SU-DHL-6 (cell line): ENCODE data around the gene SERTAD2.

Experiments used
- H2AFZ ChIP-seq: fragments of 200-600 bp; sonication (generic); 2 replicates; pipeline ENCODE4 v1.6.1; 2014; ENCODE audit warnings: low read depth, mild to moderate bottlenecking, moderate library complexity, mixed read lengths, antibody characterized with exemption, low read length; ENCODE audit not compliant: severe bottlenecking
- H3F3A ChIP-seq: fragments of 200-600 bp; shearing (Covaris generic); 2 replicates; pipeline ENCODE4 v1.6.0; 2016; ENCODE audit warnings: antibody characterized with exemption, mild to moderate bottlenecking; ENCODE audit not compliant: insufficient read depth
- H3K27ac ChIP-seq: fragments of 200-600 bp; sonication (generic); 2 replicates; pipeline ENCODE4 v1.5.1; 2016; ENCODE audit warnings: low read depth, mild to moderate bottlenecking, low read length, moderate library complexity, mixed read lengths
- H3K27me3 ChIP-seq: fragments of 200-600 bp; sonication (generic), shearing (Covaris generic); 2 replicates; pipeline ENCODE4 v1.6.0; 2014; ENCODE audit warnings: mild to moderate bottlenecking, low read length
- H3K36me3 ChIP-seq: fragments of 200-600 bp; sonication (generic); 2 replicates; pipeline ENCODE4 v1.6.1; 2014; ENCODE audit warnings: mild to moderate bottlenecking, low read length, mixed read lengths
- H3K4me2 ChIP-seq: fragments of 300-600, 200-600 bp; shearing (Covaris generic), sonication (generic); 2 replicates; pipeline ENCODE4 v1.6.0; 2014; ENCODE audit warnings: low read length, low read depth, mild to moderate bottlenecking; ENCODE audit not compliant: poor library complexity, severe bottlenecking
- H3K4me3 ChIP-seq: fragments of 200-600 bp; sonication (generic); 2 replicates; pipeline ENCODE4 v1.5.1; 2014; ENCODE audit warnings: antibody characterized with exemption, low read length, mild to moderate bottlenecking, mixed read lengths; ENCODE audit not compliant: insufficient read depth, poor library complexity, severe bottlenecking
- H3K79me2 ChIP-seq: fragments of 200-600 bp; sonication (generic); 2 replicates; pipeline ENCODE4 v1.6.1; 2014; ENCODE audit warnings: mild to moderate bottlenecking, low read length, moderate library complexity; ENCODE audit not compliant: insufficient read depth
- H3K9ac ChIP-seq: fragments of 200-600 bp; sonication (generic); 2 replicates; pipeline ENCODE4 v1.7.0; 2014; ENCODE audit warnings: mild to moderate bottlenecking, low read length
- H3K9me2 ChIP-seq: fragments of 200-600 bp; sonication (generic); replicated peaks from 2 replicates; pipeline ENCODE4 v1.6.1; 2014; ENCODE audit warnings: low read length; ENCODE audit not compliant: insufficient read depth
- H3K9me3 ChIP-seq: fragments of 200-600 bp; sonication (generic); 2 replicates; pipeline ENCODE4 v1.6.1; 2014; ENCODE audit warnings: low read length, mixed read lengths; ENCODE audit not compliant: insufficient read depth
- H4K20me1 ChIP-seq: fragments of 200-600 bp; sonication (generic); 2 replicates; pipeline ENCODE4 v1.6.1; 2014; ENCODE audit warnings: low read depth, mild to moderate bottlenecking, antibody characterized with exemption, low read length, moderate library complexity, mixed read lengths
- EZH2phosphoT487 ChIP-seq: fragments of 200-600 bp; sonication (generic), shearing (Covaris generic); conservative IDR thresholded peaks from 2 replicates; pipeline ENCODE4 v1.6.1; 2018; ENCODE audit warnings: mild to moderate bottlenecking, antibody characterized with exemption, low read length, moderate library complexity, mixed read lengths
- TF ChIP-seq, protein P1 (sequence below): fragments of 200-600 bp; sonication (generic); IDR thresholded peaks from one replicate; pipeline ENCODE4 v1.5.1; 2017; ENCODE audit warnings: antibody characterized with exemption, mild to moderate bottlenecking, low read length, moderate library complexity; ENCODE audit not compliant: insufficient read depth, poor library complexity, severe bottlenecking

The SERTAD2 gene

DNA sequence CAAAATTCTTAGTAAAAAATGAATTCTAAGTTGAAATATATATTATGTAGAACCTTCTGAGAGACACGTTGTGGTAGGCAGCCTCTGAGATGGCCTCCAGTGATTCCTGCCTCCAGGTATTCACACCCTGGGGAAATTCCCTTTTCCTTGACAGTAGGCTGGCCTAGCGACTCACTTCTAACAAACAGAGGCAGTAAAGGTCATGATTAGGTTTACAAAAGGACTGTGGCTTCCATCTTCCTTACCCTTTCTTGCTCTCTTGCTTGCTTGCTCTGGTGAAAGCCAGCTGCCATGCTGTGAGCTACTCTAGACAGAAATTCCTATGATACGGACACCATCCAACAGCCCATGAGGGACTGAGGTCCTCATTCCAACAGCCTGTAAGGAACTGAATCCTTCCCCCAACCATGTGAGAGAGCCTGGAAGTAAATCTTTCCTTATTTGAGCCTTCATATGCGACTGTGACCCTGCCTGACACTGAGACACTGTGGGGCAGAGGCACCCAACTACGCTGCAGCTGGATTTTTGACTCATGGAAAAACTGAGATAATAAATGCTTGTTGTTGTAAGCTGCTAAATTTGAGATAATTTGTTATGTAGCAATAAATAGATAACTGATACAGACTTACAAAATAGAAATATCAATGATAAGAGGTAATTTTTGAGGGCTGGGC lies 32.7 kb upstream of the SERTAD2 start:
- Histone ChIP-seq H3K9me3 (no peaks in the 10 kb centered on the region), H3K27ac (no peak overlapping the region)

DNA sequence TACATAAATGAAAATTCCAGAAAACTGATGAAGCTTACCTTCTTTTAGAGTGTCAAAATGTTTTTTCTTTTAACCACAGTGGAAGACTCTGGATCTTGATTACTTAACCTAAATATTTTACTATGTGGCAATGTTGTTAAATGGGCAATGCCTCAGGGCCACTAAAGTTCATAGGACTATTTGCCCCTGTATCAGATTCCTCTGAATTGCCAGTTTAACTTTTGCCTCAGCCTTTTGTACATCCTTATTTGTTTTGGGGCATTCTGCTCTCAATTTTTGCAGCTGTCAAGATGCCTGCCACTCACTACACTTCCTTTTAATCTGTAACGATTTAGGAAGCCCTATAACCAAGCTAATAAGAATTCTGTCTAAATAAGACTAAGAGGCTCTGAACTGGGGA lies 31.7 kb upstream of the SERTAD2 start:
- no peaks in the 10 kb centered on the region for H3K9me3 ChIP-seq
- H3K36me3 ChIP-seq, result no peaks in the 10 kb centered on the region
- H4K20me1 ChIP-seq, result no peaks in the 10 kb centered on the region
- H3K4me3 ChIP-seq, result no peak overlapping the region
- no peaks in the 10 kb centered on the region for H3F3A ChIP-seq
- H3K27ac ChIP-seq, result no peak overlapping the region
- no peak overlapping the region for H3K9ac ChIP-seq
- no peak overlapping the region for H3K4me2 ChIP-seq
- H2AFZ ChIP-seq, result no peak overlapping the region
- H3K27me3 ChIP-seq, result no peaks in the 10 kb centered on the region
- no peaks in the 10 kb centered on the region for H3K9me2 ChIP-seq
- no peak for TF ChIP-seq EZH2phosphoT487
- TF ChIP-seq, protein P1, sequence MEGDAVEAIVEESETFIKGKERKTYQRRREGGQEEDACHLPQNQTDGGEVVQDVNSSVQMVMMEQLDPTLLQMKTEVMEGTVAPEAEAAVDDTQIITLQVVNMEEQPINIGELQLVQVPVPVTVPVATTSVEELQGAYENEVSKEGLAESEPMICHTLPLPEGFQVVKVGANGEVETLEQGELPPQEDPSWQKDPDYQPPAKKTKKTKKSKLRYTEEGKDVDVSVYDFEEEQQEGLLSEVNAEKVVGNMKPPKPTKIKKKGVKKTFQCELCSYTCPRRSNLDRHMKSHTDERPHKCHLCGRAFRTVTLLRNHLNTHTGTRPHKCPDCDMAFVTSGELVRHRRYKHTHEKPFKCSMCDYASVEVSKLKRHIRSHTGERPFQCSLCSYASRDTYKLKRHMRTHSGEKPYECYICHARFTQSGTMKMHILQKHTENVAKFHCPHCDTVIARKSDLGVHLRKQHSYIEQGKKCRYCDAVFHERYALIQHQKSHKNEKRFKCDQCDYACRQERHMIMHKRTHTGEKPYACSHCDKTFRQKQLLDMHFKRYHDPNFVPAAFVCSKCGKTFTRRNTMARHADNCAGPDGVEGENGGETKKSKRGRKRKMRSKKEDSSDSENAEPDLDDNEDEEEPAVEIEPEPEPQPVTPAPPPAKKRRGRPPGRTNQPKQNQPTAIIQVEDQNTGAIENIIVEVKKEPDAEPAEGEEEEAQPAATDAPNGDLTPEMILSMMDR, result no peak
- no peaks in the 10 kb centered on the region for H3K79me2 ChIP-seq

More for the DNA sequence above, 32.7 kb upstream of the SERTAD2 start:
- H3K4me2 ChIP-seq, result no peak overlapping the region
- H3K36me3 ChIP-seq, result peaks cover 3% of the 10 kb centered on the region; the same call in 1 of the 2 replicates
- no peaks in the 10 kb centered on the region for H3F3A ChIP-seq
- TF ChIP-seq, protein P1, result no peak
- no peak for TF ChIP-seq EZH2phosphoT487
- no peaks in the 10 kb centered on the region for H4K20me1 ChIP-seq
- no peak overlapping the region for H3K9ac ChIP-seq
- H2AFZ ChIP-seq, result no peak overlapping the region
- no peaks in the 10 kb centered on the region for H3K79me2 ChIP-seq
- no peak overlapping the region for H3K4me3 ChIP-seq
- no peaks in the 10 kb centered on the region for H3K9me2 ChIP-seq
- no peaks in the 10 kb centered on the region for H3K27me3 ChIP-seq

DNA sequence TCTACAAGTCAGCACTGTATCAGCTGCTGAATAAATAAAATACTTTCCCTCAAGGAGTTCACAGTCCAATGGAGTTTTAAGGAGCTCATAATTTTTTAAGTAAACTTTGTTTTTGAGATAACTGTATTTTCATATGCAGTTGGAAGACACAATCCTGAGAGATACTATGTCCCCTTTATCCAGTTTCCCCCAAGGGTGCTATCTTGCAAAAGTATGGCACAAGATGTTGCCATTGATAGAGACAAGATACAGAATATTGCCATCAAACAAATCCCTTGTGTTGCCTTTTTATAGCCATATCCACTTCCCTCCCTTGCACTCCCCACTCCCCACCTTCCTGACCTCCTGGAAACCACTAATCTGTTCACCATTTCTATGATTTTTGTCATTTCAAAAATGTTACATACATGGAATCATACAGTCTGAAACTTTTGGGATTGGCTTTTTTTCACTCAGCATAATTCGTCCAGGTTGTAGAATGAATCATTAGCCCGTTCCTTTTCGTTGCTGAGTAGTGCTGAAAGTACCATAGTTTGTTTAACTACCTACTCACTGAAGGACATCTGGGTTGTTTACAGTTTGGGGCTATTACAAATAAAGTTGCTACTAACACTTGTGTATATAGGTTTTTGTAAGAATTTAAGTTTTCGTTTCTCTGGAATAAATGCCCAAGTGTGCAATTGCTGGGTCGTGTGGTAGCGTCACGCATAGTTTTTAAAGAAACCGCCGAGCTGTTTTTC lies 30.2 kb upstream of the SERTAD2 start:
- H3K4me2 ChIP-seq, result no peak overlapping the region
- no peaks in the 10 kb centered on the region for H3K9me3 ChIP-seq
- TF ChIP-seq, protein P1, result no peak
- no peak for TF ChIP-seq EZH2phosphoT487
- no peak overlapping the region for H3K27ac ChIP-seq
- no peaks in the 10 kb centered on the region for H4K20me1 ChIP-seq
- no peaks in the 10 kb centered on the region for H3F3A ChIP-seq
- no peak overlapping the region for H3K9ac ChIP-seq
- H3K9me2 ChIP-seq, result no peaks in the 10 kb centered on the region
- H3K36me3 ChIP-seq, result no peaks in the 10 kb centered on the region
- no peak overlapping the region for H2AFZ ChIP-seq
- no peaks in the 10 kb centered on the region for H3K79me2 ChIP-seq
- no peak overlapping the region for H3K4me3 ChIP-seq
- H3K27me3 ChIP-seq, result no peaks in the 10 kb centered on the region
